ENCODE results near the gene ACE. TPM values are rescaled to one million over a fixed set of nuclear protein-coding genes. Genes with fewer than 3 reads are reported as not detected.
A peak's percentile ranks its signal among the peaks of the same experiment; 100 is the strongest.
"Not testable (repeated sequence)": the region's sequence is repeated elsewhere in the genome, so short reads cannot be mapped to it uniquely, and the experiment has no call there.

The ACE gene
- total RNA-seq, 1 donor from 2014 or later: 2.6 TPM

DNA sequence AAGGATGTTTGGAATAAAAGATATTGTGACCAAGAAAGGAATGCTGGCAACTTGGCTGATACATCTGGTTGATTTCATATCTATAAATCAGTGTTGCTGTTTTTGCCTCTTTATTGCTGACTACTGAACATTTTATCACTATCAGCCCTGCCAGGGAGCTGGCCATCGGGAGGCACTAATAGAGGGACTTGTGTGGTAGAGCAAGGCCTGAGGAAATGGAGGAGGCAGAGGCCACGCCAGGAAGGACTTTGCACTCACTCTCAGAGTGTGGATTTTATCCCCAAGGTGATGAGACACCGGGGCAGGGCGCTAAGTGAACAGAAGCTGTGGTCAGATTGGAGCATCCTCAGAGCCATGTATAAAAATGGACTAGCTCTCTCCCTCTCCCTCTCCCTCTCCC lies 21.4 kb upstream of the ACE start:
- H3K9me3 Mint-ChIP-seq: no peaks in the 10 kb centered on the region
- TF ChIP-seq, protein P1, sequence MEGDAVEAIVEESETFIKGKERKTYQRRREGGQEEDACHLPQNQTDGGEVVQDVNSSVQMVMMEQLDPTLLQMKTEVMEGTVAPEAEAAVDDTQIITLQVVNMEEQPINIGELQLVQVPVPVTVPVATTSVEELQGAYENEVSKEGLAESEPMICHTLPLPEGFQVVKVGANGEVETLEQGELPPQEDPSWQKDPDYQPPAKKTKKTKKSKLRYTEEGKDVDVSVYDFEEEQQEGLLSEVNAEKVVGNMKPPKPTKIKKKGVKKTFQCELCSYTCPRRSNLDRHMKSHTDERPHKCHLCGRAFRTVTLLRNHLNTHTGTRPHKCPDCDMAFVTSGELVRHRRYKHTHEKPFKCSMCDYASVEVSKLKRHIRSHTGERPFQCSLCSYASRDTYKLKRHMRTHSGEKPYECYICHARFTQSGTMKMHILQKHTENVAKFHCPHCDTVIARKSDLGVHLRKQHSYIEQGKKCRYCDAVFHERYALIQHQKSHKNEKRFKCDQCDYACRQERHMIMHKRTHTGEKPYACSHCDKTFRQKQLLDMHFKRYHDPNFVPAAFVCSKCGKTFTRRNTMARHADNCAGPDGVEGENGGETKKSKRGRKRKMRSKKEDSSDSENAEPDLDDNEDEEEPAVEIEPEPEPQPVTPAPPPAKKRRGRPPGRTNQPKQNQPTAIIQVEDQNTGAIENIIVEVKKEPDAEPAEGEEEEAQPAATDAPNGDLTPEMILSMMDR (IDR thresholded peaks at IDR 0.05; ENCODE audit: unreplicated experiment): no peak
- H3K27ac Mint-ChIP-seq: peak overlapping the region; percentile 9

DNA sequence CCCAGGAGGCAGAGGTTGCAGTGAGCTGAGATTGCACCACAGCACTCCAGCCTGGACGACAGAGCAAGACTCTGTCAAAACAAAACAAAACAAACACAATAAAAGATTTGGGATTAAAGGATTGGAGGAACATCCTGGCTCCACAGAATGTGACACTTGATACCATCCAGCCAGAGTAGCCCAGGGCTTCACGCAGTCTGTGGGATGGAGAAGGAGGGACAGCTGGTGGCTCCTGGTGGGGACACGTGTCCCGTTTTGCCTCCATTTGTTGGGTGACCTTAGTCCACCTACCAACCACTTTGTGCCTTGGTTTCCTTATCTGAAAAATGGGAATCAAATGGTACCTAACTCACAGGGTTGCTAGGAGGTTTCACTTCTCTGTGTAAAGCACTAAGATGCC lies 18.4 kb upstream of the ACE start:
- TF ChIP-seq, protein P1 (IDR thresholded peaks at IDR 0.05; ENCODE audit: unreplicated experiment): no peak
- no peak for DNase-seq (ENCODE audit: low spot score in 2 of 2, unreplicated experiment in 2 of 2)
- Mint-ChIP-seq H3K4me3 (no peak overlapping the region), H3K27me3 (ENCODE audit: low read depth) (peaks cover 2% of the 10 kb centered on the region), H3K36me3 (no peaks in the 10 kb centered on the region), H3K9me3 (no peaks in the 10 kb centered on the region), H3K27ac (no peak overlapping the region), H3K4me1 (peaks cover 4% of the 10 kb centered on the region)

More for the DNA sequence above, 21.4 kb upstream of the ACE start:
- Mint-ChIP-seq H3K4me1 (peaks cover 4% of the 10 kb centered on the region), H3K36me3 (no peaks in the 10 kb centered on the region), H3K4me3 (no peak overlapping the region), H3K27me3 (ENCODE audit: low read depth) (peaks cover 2% of the 10 kb centered on the region)
- DNase-seq (ENCODE audit: low spot score in 2 of 2, unreplicated experiment in 2 of 2): no peak

DNA sequence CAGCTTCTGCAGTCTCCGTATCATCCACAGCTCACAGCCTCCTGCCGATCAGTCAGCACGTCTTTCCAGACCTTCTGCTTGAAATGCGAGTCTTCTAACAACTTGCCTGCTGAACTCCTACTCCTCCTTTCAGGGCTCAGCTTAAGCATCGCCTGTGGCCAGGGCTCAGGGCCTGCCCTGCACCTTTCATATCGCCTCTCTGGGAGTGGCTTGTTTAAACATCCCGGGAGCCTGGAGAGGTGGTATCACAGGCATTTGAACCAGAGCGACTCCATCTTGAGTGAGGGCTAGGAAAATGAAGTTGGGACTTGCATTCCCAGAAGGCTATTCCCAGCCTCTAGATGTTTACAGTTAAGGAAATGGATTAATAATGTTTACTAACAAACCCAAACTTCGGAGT lies 16.8 kb upstream of the ACE start:
- no peak overlapping the region for H3K27ac Mint-ChIP-seq
- peaks cover 5% of the 10 kb centered on the region for H3K9me3 Mint-ChIP-seq
- no peaks in the 10 kb centered on the region for H3K36me3 Mint-ChIP-seq
- H3K4me1 Mint-ChIP-seq: peaks cover 4% of the 10 kb centered on the region
- no peak for DNase-seq (ENCODE audit: low spot score in 2 of 2, unreplicated experiment in 2 of 2)
- peaks cover 14% of the 10 kb centered on the region for H3K27me3 Mint-ChIP-seq (ENCODE audit: low read depth)
- no peak overlapping the region for H3K4me3 Mint-ChIP-seq
- TF ChIP-seq, protein P1 (IDR thresholded peaks at IDR 0.05; ENCODE audit: unreplicated experiment): no peak

DNA sequence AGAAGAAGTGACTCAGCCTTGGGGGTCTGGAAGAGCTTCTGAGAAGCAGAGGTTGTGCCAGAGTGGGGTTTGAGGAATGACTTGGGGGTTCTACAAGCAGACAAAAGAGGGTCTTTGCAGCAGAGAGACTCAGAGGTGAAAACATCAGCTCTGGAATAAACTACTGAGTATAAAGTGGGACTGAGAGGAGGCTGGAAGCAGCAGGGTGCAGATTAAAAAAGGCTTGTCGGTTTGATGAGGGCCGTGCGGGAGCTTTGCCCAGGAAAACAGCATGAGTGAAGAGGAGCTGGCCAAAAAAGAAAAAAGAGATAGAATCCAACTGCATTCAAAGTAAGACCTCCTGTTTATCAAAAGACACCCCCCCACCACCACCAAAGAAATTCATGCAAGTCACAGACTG lies 13.1 kb upstream of the ACE start:
- TF ChIP-seq, protein P1 (IDR thresholded peaks at IDR 0.05; ENCODE audit: unreplicated experiment): no peak
- no peak overlapping the region for H3K27ac Mint-ChIP-seq
- peaks cover 4% of the 10 kb centered on the region for H3K4me1 Mint-ChIP-seq
- H3K9me3 Mint-ChIP-seq: peaks cover 9% of the 10 kb centered on the region
- peaks cover 13% of the 10 kb centered on the region for H3K27me3 Mint-ChIP-seq (ENCODE audit: low read depth)
- no peaks in the 10 kb centered on the region for H3K36me3 Mint-ChIP-seq
- DNase-seq (ENCODE audit: low spot score in 2 of 2, unreplicated experiment in 2 of 2): no peak
- H3K4me3 Mint-ChIP-seq: no peak overlapping the region

DNA sequence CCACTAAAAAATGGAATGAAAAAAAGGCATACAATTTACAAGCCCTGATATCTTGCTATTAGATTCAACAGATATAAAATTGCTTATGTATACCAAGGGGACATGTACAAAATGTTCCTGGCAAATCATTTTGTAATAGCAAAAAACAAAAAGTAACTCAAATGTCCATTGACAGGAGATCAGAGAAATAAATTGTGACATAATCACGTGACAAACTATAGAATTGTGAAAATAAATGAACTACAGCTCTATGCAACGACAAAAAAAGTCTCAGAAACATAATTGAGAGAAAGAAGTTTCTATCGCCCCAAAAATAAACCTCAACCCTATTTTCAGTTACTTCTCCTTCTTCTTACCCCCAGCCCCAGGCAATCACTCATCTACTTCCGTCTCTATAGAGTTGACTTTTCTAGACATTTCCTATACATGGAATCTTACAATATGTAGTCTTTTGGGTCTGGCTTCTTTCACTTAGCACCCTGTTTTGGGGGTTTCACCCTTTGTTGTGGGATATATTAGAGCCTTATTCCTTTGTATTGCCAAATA lies 12.1 kb upstream of the ACE start:
- TF ChIP-seq, protein P1 (IDR thresholded peaks at IDR 0.05; ENCODE audit: unreplicated experiment): no peak
- no peak for DNase-seq (ENCODE audit: low spot score in 2 of 2, unreplicated experiment in 2 of 2)
- peaks cover 13% of the 10 kb centered on the region for H3K27me3 Mint-ChIP-seq (ENCODE audit: low read depth)
- H3K4me3 Mint-ChIP-seq: no peak overlapping the region
- H3K9me3 Mint-ChIP-seq: peaks cover 9% of the 10 kb centered on the region
- H3K27ac Mint-ChIP-seq: no peak overlapping the region
- no peaks in the 10 kb centered on the region for H3K36me3 Mint-ChIP-seq
- H3K4me1 Mint-ChIP-seq: peaks cover 4% of the 10 kb centered on the region

DNA sequence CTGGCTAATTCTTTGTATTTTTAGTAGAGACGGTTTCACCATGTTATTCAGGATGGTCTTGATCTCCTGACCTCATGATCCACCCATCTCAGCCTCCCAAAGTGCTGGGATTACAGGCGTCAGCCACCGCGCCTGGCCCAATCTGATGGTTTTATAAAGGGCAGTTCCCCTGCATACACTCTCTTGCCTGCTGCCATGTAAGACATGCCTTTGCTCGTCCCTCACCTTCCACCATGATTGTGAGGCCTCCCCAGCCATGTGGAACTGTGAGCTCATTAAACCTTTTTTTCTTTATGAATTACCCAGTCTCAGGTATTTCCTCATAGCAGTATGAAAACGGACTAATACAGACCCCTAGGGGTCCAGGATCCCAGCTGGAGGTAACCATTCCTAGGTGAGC lies 8.8 kb upstream of the ACE start:
- not testable (repeated sequence) for H3K4me1 Mint-ChIP-seq, H3K4me3 Mint-ChIP-seq
- peaks cover 26% of the 10 kb centered on the region for H3K27me3 Mint-ChIP-seq (ENCODE audit: low read depth)

More for the DNA sequence above, 8.8 kb upstream of the ACE start:
- H3K9me3 Mint-ChIP-seq; H3K36me3 Mint-ChIP-seq; DNase-seq (ENCODE audit: low spot score in 2 of 2, unreplicated experiment in 2 of 2); H3K27ac Mint-ChIP-seq: not testable (repeated sequence)

All from mesothelial cell of epicardium (in vitro differentiated cells).